DND-41 (cell line): ENCODE data around the gene BBS12.

ENCODE experiments used
- CTCF ChIP-seq: IDR thresholded peaks from 2 replicates; pipeline ENCODE4 v1.5.1; 2012; ENCODE audit warnings: borderline replicate concordance, low read length, moderate library complexity, mild to moderate bottlenecking; ENCODE audit not compliant: poor library complexity, severe bottlenecking; ENCODE audit errors: extremely low read depth
- EZH2 ChIP-seq: IDR thresholded peaks from 3 replicates; pipeline ENCODE4 v1.6.1; 2012; ENCODE audit warnings: borderline replicate concordance, low read depth, mild to moderate bottlenecking, moderate library complexity, low read length, inconsistent platforms; ENCODE audit not compliant: severe bottlenecking

GRCh38 chr4:122788935-122789334 is 56.4 kb downstream of the BBS12 start:
- no peak for TF ChIP-seq CTCF
- no peak for TF ChIP-seq EZH2
